Ascending aorta (tissue), 2 donors: ENCODE results near the gene EDC3. TPM values are rescaled to one million over a fixed set of nuclear protein-coding genes. Genes with fewer than 3 reads are reported as not detected.

ENCODE experiments used
- DNase-seq, 2 donors: peaks; one replicate each; pipeline ENCODE4 v3.0.0-alpha.2; 2019; ENCODE audit warnings: low spot score in 2 of 2
- H3K27ac ChIP-seq, 2 donors: fragments of 200-600 bp; sonication (generic); one replicate each; pipeline ENCODE4 v1.5.1; 2016 to 2017; ENCODE audit warnings: mild to moderate bottlenecking in 1 of 2
- H3K27me3 ChIP-seq: fragments of 200-600 bp; sonication (generic); one replicate; pipeline ENCODE4 v1.5.1; 2017
- H3K36me3 ChIP-seq, 2 donors: fragments of 200-600 bp; sonication (generic); one replicate each; pipeline ENCODE4 v1.5.1; 2016
- H3K4me1 ChIP-seq, 2 donors: fragments of 200-600 bp; sonication (generic); one replicate each; pipeline ENCODE4 v1.5.1; 2016 to 2017; ENCODE audit warnings: mild to moderate bottlenecking in 1 of 2
- H3K4me3 ChIP-seq, 2 donors: fragments of 200-600 bp; sonication (generic); one replicate each; pipeline ENCODE4 v1.5.1; 2016 to 2017; ENCODE audit warnings: mild to moderate bottlenecking in 1 of 2
- H3K9me3 ChIP-seq, 2 donors: fragments of 200-600 bp; sonication (generic); one replicate each; pipeline ENCODE4 v1.5.1; 2016
- CTCF ChIP-seq, 3 experiments: fragments of 200-600 bp in 2 of 3; fragments of 450-650 bp in 1 of 3; sonication (generic) in 2 of 3; IDR thresholded peaks; one replicate each; pipeline ENCODE4 v1.5.1; 2016 to 2019; ENCODE audit warnings: antibody characterized with exemption in 3 of 3, mild to moderate bottlenecking in 1 of 3, moderate library complexity in 1 of 3
- intact Hi-C: fragments of 100-400 bp; cut with DNase I; formaldehyde crosslinking; loops from one replicate; pipeline ENCODE4 v1.15.1; 2023
- total RNA-seq: library from RNA; depleted of rRNA; stranded (reverse); fragments of >200 nt; gene quantifications from one replicate; pipeline ENCODE4 v1.1.0, GENCODE V29; 2016

Gene EDC3
- total RNA-seq, 1 donor from 2014 or later: 8.8 TPM

DNA sequence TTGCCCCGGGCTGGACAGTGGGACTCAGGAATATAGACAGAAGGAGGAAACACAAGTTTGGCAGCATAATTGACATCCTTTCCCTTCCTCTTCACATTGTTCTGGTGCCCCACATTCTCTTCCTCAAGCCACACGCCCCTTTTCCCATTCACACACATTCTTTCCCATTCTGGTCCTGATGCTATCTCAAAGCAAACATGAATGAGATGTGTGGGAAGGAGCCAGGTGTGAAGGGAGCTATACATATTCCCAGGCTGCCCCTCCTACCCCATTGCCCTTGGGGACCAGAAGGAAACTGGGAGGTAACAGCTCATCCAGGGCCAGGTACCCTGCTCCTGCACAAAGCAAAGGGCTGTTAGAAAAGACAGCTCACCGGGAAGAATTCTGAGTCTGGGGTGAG is 103.6 kb downstream of the EDC3 start:
- no peak overlapping the region for H3K27ac ChIP-seq
- H3K4me1 ChIP-seq: peaks cover 0 to 8% of the 10 kb centered on the region in 2 donors
- DNase-seq: no peak
- no peak overlapping the region for H3K4me3 ChIP-seq
- no peaks in the 10 kb centered on the region for H3K9me3 ChIP-seq
- intact Hi-C loops: no loop called here
- no peak for TF ChIP-seq CTCF (IDR thresholded peaks at IDR 0.05)
- no peaks in the 10 kb centered on the region for H3K27me3 ChIP-seq
- H3K36me3 ChIP-seq: peaks cover 36 to 55% of the 10 kb centered on the region in 2 donors

DNA sequence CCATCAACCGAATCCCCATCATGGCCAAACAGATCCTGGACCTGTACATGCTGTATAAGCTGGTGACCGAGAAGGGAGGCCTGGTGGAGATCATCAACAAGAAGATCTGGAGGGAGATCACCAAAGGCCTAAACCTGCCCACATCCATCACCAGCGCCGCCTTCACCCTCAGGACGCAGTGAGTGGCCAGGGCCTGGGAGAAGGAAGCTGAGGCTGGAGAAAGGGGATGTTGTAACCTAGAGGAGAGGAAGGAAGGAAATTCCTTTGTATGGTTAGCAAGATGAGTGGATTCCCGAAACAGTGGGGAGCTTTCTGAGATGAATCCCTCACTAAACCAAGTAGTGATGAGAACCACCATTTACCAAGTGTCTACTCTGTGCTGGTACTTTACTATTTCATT is 106.0 kb downstream of the EDC3 start:
- H3K27ac ChIP-seq: peak overlapping the region; percentile 23 to 54
- DNase-seq: no peak
- no peak overlapping the region for H3K4me3 ChIP-seq
- intact Hi-C loops: loop anchor here (2.0 kb wide), 1 partner anchor 25 kb away; the partner anchor contains the start of gene CLK3
- no peaks in the 10 kb centered on the region for H3K27me3 ChIP-seq
- H3K4me1 ChIP-seq: peaks cover 0 to 8% of the 10 kb centered on the region in 2 donors
- no peaks in the 10 kb centered on the region for H3K9me3 ChIP-seq
- TF ChIP-seq CTCF (IDR thresholded peaks at IDR 0.05): no peak
- peaks cover 36 to 49% of the 10 kb centered on the region in 2 donors for H3K36me3 ChIP-seq

DNA sequence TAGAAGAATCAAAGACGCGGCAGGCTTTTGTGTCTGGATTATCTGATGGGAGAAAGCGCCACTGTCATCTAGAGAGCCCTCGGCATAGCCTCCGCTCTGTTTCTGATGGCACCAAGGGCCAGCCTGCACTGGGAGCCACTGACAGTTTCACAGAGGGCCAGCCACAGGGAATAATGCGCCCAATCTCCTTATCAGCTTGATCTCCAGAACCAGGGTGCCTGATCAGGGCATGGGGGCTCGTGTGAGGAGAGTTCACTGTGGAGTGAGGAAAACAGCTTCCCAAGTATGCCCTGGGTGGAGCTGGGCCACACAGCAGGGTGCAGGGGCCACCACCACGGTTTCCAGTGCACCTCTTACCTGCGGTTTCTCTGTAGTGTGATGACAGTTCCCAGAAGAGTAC is 110.0 kb downstream of the EDC3 start:
- TF ChIP-seq CTCF (IDR thresholded peaks at IDR 0.05): no peak
- no peak for DNase-seq
- Histone ChIP-seq H3K9me3 (no peaks in the 10 kb centered on the region), H3K4me1 (peaks cover 0 to 8% of the 10 kb centered on the region in 2 donors), H3K27me3 (no peaks in the 10 kb centered on the region), H3K4me3 (no peak overlapping the region), H3K27ac (no peak overlapping the region), H3K36me3 (peaks cover 2 to 28% of the 10 kb centered on the region in 2 donors)
- intact Hi-C loops: no loop called here

DNA sequence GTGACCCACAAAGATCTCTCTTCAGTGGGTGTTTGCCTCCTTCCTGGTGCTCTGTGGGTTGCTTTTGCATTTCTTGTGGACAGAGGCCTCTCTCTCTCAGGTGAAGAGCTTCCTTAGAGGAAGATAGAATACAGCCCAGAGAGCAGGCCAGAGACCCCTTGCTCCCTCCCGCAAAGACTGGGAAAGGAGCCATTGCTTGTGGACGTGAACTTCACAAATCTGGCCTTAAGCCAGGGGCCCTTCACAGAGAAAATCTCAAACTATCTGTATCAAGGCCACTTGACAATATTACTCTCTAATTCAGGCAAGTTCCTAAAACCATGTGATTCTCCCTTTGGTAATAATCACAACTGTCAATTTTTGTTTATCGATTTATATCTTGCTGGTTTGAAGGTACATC is 110.6 kb downstream of the EDC3 start:
- no peaks in the 10 kb centered on the region for H3K27me3 ChIP-seq
- no peak overlapping the region for H3K4me3 ChIP-seq
- H3K4me1 ChIP-seq: peaks cover 0 to 8% of the 10 kb centered on the region in 2 donors
- H3K27ac ChIP-seq: no peak overlapping the region
- peak in 1 of 2 donors; percentile 41 for DNase-seq
- TF ChIP-seq CTCF (IDR thresholded peaks at IDR 0.05): no peak
- no peaks in the 10 kb centered on the region for H3K9me3 ChIP-seq
- H3K36me3 ChIP-seq: peaks cover 0 to 28% of the 10 kb centered on the region in 2 donors
- intact Hi-C loops: no loop called here

- Histone ChIP-seq H3K9me3 (no peaks in the 10 kb centered on the region), H3K4me3 (no peak overlapping the region), H3K4me1 (peaks cover 0 to 8% of the 10 kb centered on the region in 2 donors), H3K27ac (no peak overlapping the region), H3K36me3 (peaks cover 0 to 24% of the 10 kb centered on the region in 2 donors), H3K27me3 (no peaks in the 10 kb centered on the region)
- no peak for TF ChIP-seq CTCF (IDR thresholded peaks at IDR 0.05)
- intact Hi-C loops: no loop called here
- DNase-seq: peak in 1 of 2 donors; percentile 43
Measured at GRCh38 chr15:74584779-74585178, 111.0 kb downstream of the EDC3 start.

- peak in 1 of 2 donors; percentile 33 for DNase-seq
- H3K9me3 ChIP-seq: no peaks in the 10 kb centered on the region
- no peak for TF ChIP-seq CTCF (IDR thresholded peaks at IDR 0.05)
- no peaks in the 10 kb centered on the region for H3K27me3 ChIP-seq
- intact Hi-C loops: no loop called here
- peaks cover 0 to 27% of the 10 kb centered on the region in 2 donors for H3K36me3 ChIP-seq
- H3K4me3 ChIP-seq: no peak overlapping the region
- H3K4me1 ChIP-seq: peaks cover 0 to 7% of the 10 kb centered on the region in 2 donors
- no peak overlapping the region for H3K27ac ChIP-seq
Measured at GRCh38 chr15:74584204-74584603, 111.6 kb downstream of the EDC3 start.
